GM10847 (cell line): ENCODE data around the gene MYADM.

ENCODE experiments used
- POLR2A ChIP-seq: IDR thresholded peaks from 2 replicates; pipeline ENCODE4 v1.6.1; 2011; ENCODE audit not compliant: insufficient read length; ENCODE audit errors: extremely low read depth

The MYADM gene

GRCh38 chr19:53880711-53881481 lies 13.2 kb downstream of the MYADM start:
- TF ChIP-seq POLR2A = no peak

- no peak for TF ChIP-seq POLR2A
Observed at GRCh38 chr19:53881482-53882390, 14.1 kb downstream of the MYADM start, which contains the start of gene PRKCG. TSS of gene PRKCG (plus strand) at chr19:53882197. CDS start at chr19:53882495, 298 bp downstream.

GRCh38 chr19:53882391-53883050 lies 14.8 kb downstream of the MYADM start:
- TF ChIP-seq POLR2A = no peak

GRCh38 chr19:53883231-53883661 lies 15.6 kb downstream of the MYADM start:
- TF ChIP-seq POLR2A = no peak

GRCh38 chr19:53883741-53884140 lies 16.1 kb downstream of the MYADM start:
- TF ChIP-seq POLR2A = no peak

- no peak for TF ChIP-seq POLR2A
Observed at GRCh38 chr19:53884256-53884655, 16.6 kb downstream of the MYADM start.

- TF ChIP-seq POLR2A = no peak
Observed at GRCh38 chr19:53885036-53885435, 17.4 kb downstream of the MYADM start.

GRCh38 chr19:53892301-53892980 lies 24.8 kb downstream of the MYADM start:
- no peak for TF ChIP-seq POLR2A

GRCh38 chr19:53892981-53893325 lies 25.3 kb downstream of the MYADM start:
- TF ChIP-seq POLR2A = no peak

GRCh38 chr19:53894707-53895106 lies 27.0 kb downstream of the MYADM start:
- TF ChIP-seq POLR2A = no peak

- no peak for TF ChIP-seq POLR2A
Observed at GRCh38 chr19:53896682-53897081, 29.0 kb downstream of the MYADM start.

GRCh38 chr19:53897459-53897858 lies 29.8 kb downstream of the MYADM start:
- TF ChIP-seq POLR2A = no peak

GRCh38 chr19:53898166-53898565 lies 30.5 kb downstream of the MYADM start:
- no peak for TF ChIP-seq POLR2A

GRCh38 chr19:53898636-53899341 lies 31.1 kb downstream of the MYADM start:
- no peak for TF ChIP-seq POLR2A
